SW480 (cell line): Measurements from ENCODE around the gene ADARB1.

Source experiments
- DNase-seq: peaks from one replicate; pipeline ENCODE4 v3.0.0-alpha.2; 2016; ENCODE audit warnings: low spot score

The ADARB1 gene

GRCh38 chr21:45095505-45095904, 21.1 kb downstream of the ADARB1 start:
- no peak for DNase-seq

GRCh38 chr21:45096217-45096616, 21.8 kb downstream of the ADARB1 start:
- no peak for DNase-seq

- DNase-seq = no peak
These were observed 23.5 kb downstream of the ADARB1 start for GRCh38 chr21:45097827-45098387.

GRCh38 chr21:45098867-45099266, 24.5 kb downstream of the ADARB1 start:
- peak; percentile 43 for DNase-seq

- DNase-seq = no peak
These were observed 25.2 kb downstream of the ADARB1 start for GRCh38 chr21:45099571-45099970.

- DNase-seq = no peak
These were observed 26.5 kb downstream of the ADARB1 start for GRCh38 chr21:45100866-45101265.

GRCh38 chr21:45102391-45102932, 28.1 kb downstream of the ADARB1 start:
- no peak for DNase-seq

GRCh38 chr21:45103971-45104520, 29.7 kb downstream of the ADARB1 start:
- DNase-seq = no peak

- peak; percentile 23 for DNase-seq
These were observed 30.2 kb downstream of the ADARB1 start for GRCh38 chr21:45104560-45104959.

- DNase-seq = peak; percentile 47
These were observed 31.6 kb downstream of the ADARB1 start for GRCh38 chr21:45105906-45106485.

- DNase-seq = no peak
These were observed 33.8 kb downstream of the ADARB1 start for GRCh38 chr21:45108034-45108790.

- no peak for DNase-seq
These were observed 34.7 kb downstream of the ADARB1 start for GRCh38 chr21:45108808-45109781.

GRCh38 chr21:45109831-45110492, 35.6 kb downstream of the ADARB1 start:
- no peak for DNase-seq

- no peak for DNase-seq
These were observed 36.7 kb downstream of the ADARB1 start for GRCh38 chr21:45110873-45111624.

- no peak for DNase-seq
These were observed 37.3 kb downstream of the ADARB1 start for GRCh38 chr21:45111703-45112102.

- no peak for DNase-seq
These were observed 38.0 kb downstream of the ADARB1 start for GRCh38 chr21:45112371-45112770.

- DNase-seq = no peak
These were observed 39.2 kb downstream of the ADARB1 start for GRCh38 chr21:45113543-45113942.

- no peak for DNase-seq
These were observed 39.7 kb downstream of the ADARB1 start for GRCh38 chr21:45114072-45114471.

- DNase-seq = no peak
These were observed 40.1 kb downstream of the ADARB1 start for GRCh38 chr21:45114475-45114874.

- no peak for DNase-seq
These were observed 40.8 kb downstream of the ADARB1 start for GRCh38 chr21:45115141-45115540.
